ENCODE results near the gene PSMB3.
A peak's percentile ranks its signal among the peaks of the same experiment; 100 is the strongest.

The PSMB3 gene

DNA sequence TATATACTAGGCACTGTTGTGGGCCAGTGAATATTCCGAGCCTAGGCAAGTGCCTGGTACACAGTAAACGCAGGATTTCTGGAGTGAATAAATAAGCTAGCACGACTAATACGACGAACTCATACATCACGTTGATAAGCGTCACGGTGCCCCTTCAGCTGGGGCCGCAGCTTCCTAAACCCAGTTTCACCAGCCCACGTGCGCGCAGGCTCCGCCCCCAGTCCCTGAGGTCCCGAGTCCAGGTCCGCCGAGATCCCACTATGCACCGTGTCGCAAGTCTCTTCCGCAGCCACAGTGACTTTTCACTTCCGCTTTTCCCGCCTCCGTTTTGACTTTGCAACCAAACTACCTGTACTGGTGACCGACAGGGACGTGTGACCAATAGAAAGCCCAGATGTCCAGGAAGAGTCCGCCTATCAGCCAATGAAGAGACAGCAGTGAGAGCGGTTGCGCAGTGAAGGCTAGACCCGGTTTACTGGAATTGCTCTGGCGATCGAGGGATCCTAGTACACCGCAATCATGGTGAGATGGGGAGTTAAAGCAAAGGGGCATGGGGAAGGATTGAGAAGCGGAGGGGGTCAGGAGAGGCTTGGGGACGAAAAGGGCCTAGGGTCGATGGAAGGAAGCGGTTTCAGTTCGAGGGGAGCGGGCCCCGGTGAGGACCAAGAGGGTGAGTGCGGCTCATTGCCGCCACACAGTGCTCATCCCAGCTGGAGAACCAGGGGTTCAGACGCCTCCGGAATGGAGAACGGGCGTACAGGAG, at the start of gene PSMB3:
TSS of gene PSMB3 (plus strand) at position 434 of the 763 bp plus-strand sequence. CDS start at position 520, 86 bp downstream.
- DNase-seq: peak; percentile 58 to 100 (median 97)

DNA sequence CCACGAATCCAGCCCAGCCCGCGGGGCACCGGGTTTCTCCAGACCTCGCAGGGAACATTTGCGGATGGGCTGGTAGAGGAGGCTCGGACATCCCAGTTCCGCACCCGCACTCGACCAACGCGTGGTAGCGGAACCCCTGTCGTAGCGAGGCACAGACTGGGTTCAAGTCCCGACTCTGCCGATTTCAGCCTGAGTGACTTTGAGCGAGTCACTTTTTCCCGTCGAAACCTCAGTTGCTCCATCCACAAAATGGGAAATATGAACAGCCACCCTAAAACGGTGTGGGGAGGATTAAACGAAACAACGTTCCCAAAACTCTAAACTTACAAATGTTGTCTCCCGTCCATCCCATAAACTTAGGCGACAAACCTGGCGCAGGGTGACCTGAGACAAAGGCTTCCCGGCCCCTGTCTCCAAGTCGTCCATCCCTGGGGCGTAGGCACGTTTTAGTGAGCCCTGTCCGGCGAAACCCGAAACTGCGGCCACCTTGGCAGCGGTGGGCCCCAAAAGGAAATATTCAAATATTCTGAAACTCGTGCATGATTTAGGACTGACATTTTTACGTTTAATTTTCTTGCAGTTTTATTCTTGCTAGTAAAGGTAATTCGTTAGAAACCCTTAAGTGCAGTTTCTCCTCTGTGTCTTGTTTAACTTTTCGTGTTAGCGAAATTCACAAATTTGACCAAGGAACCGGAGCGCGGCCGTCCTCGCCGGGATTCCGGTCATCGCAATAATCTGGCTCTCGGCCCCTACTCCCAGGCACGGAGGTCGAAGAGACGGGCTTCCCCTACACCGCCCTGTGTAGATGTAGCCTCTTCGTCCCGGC, 49.4 kb upstream of the PSMB3 start:
- DNase-seq: peak in 5 of 56 donors; percentile 20 to 51 (median 36)

DNA sequence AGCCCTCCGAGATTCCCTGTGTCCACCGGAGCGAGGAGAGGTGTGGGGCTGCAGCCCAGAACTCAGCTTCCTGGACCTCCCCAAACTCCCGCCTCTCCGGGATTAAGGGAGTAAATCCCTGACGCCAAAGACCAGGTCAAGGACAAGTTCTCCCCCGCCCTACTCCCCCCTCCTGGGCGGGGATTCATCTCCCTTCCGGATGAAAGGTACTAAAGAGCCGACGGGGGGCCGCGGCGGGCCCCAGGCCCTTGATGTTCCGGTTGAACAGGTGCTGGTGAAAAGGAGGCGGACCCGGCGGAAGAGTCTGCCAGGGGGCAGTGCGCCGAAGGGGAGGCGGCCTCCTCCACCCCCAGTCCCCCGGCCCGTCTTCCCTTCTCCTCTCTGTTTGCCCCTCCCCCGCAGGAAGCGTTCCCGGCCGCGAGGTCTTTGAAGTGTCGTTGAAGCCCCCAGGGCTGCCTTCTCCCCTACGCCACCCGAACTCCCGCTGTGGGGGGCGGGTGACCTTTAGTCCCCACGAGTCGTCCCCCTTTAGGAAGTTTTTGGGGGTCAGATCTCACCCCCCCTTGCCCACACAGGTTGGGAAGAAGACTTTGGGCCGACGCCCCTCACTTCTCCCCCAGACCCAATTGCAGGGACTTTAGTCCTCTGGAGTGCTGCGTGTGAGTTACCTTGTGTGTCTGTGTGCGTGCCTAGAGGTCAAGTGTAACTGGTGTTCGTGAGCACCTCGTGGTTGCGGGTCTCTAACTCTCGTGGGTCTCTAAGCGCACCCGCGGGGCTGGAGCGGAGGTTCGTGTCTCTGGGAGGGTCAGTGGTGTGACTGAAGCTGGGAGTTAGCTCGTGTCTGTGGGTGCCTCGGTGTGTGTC, 48.6 kb upstream of the PSMB3 start:
- peak in 12 of 56 donors; percentile 12 to 46 (median 26) for DNase-seq

DNA sequence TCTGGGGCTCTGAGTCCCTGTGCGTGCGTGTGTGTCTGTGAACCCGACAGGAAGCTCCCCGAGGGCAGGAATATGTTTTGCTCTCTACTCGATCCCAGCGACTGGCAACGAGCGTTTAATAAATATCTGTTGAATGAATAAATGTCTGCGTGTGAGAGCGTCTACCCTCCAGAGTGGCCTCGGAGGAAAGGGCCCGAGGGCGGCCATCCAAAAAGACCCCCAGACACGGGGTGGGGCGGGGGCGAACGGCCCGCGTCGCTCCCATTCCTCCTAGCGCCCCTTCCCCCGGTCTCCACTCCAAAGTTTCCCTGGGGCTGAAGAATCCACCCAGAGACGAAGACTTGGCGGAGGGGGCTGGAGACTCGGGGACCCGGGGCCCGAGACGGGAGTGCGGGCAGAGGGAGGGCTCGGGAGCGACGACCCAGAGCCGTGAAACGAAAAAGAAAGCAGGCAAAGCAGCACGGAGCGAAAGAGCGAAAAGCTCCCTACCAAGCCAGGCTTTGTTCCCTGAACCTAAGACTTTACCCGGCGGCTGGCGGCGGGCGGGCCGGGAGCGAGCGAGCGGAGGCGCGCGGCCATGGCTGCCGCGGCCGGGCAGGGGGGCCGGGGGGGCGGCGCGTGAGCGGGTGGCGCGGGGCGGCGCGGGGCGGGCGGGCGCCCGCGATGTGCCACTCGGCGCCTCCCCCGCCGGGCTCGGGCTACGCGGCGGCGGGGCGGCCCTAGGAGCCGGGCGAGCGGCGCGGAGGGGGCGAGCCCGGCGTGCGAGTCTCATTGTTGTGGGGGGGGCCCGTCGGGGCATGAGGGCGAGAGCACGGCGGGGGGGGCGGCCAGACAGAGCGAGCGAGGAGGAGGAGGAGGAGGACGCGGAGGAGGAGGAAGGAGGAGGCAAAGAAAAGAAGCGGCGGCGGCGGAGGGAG, 47.7 kb upstream of the PSMB3 start, which contains the start of gene MLLT6:
TSS of gene MLLT6 (plus strand) at position 668 of the 917 bp plus-strand sequence. CDS start 360 bp downstream, outside the sequence.
- peak in 51 of 56 donors; percentile 31 to 87 (median 68) for DNase-seq

DNA sequence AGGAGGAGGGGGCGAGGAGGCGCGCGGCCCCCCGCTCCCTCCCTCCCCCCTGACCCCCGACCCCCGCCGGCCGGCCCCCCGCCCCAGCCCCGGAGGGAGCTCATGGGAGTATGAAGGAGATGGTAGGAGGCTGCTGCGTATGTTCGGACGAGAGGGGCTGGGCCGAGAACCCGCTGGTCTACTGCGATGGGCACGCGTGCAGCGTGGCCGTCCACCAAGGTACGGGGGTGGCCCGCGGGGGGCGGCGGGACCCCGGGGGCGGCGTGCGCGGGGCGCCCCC, 47.1 kb upstream of the PSMB3 start:
- peak in 3 of 56 donors; percentile 38 to 51 (median 44) for DNase-seq

DNA sequence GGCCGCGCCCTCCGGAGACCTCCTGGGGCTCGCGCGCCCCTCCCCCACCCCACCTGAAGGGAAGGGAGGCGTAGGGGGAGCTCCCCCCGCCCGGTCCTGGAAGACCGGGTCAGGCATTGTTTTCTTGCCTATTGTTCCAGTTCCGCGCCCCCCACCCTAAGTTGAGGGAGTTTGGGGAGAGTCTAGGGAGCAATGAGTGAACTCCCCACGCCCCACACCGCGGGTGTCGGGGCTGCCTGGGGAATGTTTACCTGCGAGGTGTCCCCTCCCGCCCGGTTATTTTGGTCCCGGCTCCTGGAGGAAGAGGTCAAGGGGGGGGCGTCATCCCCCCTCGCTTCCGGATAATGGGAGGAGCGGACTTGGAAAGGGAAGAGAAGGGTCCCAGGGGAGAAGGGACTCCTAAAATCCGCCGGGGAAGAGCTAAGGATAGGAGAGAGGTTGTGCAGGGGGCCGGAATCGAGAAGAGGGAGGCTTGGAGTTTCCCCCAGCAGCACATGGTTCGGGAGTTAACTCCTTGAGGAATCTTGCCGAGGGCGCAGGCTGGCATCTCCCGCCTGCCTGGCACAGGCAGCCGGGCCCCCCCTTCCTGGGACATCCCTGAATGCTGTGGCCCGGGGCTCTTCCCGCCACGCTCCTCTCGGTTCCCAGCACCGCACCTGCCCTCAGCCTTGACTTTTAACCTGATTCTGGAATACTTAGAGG, 46.6 kb upstream of the PSMB3 start:
- DNase-seq: peak in 17 of 56 donors; percentile 10 to 52 (median 32)

DNA sequence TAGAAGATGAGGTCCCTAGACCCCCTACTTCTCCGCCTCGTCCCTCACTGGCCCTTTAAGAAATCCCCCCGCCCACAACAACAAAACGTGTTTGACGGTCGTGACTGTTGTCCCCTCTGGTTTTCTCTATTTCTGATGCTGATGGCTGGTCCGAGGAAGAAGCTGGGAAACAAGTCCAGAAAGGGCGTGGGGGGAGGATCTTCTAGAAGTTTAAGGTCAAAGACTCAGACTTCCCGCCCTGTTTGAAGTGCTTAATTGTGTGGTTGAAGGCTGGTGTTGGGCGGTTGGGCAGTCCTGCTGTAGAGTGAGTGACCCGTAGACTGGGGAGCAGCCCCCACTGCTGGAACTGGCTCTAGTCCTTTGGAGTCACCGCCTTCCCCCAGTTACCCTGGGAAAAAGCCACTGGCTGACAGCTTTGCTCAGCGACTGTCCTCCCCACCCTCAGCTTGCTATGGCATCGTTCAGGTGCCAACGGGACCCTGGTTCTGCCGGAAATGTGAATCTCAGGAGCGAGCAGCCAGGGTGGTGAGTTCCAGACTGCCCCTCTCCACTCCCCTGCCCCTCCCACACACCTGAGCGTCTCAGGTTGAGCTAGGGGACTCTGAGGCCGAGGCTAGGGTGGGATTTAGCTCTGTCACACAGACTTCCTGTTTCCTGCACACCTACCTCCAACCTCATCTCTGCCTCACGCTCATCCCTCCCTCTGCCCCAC, 45.9 kb upstream of the PSMB3 start:
- DNase-seq: peak in 1 of 56 donors; percentile 33

DNA sequence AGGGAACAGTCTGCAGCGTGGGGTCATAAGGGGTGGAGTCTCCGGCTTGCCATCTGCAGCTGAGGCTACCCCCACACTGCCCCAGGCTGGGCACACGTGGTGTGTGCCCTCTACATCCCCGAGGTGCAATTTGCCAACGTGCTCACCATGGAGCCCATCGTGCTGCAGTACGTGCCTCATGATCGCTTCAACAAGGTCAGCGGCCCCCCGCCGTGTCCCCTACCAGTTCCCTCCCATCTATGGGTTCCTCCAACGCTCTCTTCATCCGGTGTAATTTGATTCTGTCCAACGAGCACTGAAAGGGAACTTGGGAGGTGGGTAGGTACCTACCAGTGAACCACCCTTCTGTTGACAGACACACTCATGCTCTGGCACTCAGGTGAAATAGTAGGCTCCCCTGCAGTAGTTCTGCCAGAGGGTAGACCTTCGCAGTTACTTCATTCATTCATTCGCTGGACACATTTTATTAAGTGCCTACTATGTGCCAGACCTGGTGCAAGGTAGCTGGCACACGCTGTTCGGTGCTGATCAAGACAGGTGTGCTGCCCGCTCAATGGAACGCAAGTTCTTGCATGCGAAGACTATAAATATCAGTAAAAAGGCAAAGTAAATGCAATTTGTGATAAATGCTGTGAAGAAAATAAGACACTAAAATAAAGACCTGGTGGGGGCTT, 44.7 kb upstream of the PSMB3 start:
- no peak for DNase-seq

DNA sequence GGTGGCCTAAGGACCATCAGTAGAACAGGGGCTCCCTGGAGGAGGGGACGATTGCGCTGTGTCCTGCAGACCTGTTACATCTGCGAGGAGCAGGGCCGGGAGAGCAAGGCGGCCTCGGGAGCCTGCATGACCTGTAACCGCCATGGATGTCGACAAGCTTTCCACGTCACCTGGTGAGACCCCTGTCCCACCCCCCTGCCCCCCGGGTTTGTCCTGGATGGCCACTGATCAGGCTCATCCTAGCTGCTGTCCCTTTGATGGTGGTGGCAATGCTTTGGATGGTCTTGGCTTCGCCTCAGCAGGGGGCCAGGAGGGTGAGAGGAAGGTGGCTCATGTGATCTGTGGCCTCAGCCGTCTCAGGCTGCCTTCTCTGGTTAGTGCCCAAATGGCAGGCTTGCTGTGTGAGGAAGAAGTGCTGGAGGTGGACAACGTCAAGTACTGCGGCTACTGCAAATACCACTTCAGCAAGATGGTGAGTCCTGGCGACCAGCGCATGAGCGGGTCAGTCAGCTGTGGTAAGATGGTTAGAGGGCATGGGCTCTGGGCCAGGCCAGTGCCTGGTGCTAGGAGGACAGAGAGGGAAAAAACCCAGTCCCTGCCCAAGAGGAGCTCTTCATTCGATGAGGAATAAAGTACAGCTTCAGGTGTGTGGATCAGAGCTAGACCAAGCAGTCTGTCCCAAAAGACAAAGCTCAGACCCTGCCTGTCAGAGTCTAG, 43.3 kb upstream of the PSMB3 start:
- no peak for DNase-seq

DNA sequence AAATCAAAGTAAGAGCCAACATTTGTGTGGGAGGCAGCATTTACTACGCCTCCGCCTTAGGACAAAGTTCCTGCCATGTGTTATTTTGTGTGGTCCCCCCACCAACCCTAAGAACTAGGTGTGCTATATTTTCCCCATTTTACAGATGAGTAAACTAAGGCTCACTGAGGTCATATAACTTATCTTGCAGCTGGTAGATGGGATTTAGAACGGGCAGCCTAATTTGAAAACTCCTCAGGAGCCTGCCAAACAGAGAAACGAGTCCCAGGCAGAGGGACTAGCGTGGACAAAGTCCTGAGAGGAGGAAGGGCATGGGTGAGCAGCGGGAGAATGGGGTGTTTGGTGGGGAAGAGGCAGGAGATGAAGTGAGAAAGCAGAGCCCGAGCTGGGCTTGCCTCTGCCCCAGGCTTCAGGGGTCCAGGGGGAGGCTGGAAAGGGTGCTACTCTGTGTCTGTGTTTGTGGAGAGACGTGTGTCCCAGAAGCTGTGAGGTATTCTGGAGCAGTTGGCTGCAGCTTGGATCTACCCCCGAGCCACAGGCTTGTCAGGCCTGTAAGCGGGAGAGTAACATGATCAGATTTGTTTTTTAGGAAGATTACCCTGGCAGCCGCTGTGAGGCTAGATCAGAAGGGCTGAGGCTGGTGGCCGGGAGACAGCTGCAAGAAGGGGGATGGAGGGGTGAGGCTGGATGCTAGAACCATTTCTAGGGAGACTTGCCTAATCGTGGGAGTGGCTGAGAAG, 42.5 kb upstream of the PSMB3 start:
- no peak for DNase-seq

DNA sequence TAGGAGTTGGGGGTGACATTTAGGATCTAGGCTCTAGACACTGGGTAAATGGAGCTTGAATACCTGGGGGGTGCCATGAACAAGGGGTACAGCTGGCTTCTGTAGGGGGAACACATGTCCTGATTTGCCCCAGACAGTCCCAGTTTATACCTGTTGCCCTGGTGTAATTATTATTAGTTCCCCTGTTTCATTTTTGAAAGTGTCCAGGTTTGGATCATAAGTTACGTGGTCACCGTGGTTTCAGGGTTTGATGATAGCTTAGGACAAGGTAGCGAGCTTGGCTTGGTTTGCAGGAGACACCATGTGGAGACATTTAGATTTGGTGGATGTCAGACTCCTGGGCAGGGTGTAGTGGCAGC, 42.0 kb upstream of the PSMB3 start:
- no peak for DNase-seq

DNA sequence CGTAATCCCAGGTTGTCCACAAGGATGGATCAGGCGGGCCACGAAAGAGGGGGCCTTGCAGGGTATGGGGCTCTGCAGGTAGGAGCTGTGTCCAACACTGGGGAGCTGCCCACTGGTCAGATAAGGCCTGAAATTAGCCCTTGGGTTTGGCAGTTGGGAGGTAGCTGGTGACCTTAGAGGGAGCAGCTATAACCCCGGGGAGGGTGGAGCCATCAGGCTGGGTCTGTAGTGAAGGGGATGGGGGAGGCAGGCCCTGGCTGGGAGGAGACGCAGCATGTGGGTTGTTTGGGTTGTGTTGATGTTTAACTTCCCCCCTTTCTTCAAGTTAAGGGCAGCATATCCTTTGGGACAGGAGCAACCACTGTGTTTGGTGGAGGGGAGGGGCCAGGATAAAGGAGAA, 41.6 kb upstream of the PSMB3 start:
- no peak for DNase-seq

DNA sequence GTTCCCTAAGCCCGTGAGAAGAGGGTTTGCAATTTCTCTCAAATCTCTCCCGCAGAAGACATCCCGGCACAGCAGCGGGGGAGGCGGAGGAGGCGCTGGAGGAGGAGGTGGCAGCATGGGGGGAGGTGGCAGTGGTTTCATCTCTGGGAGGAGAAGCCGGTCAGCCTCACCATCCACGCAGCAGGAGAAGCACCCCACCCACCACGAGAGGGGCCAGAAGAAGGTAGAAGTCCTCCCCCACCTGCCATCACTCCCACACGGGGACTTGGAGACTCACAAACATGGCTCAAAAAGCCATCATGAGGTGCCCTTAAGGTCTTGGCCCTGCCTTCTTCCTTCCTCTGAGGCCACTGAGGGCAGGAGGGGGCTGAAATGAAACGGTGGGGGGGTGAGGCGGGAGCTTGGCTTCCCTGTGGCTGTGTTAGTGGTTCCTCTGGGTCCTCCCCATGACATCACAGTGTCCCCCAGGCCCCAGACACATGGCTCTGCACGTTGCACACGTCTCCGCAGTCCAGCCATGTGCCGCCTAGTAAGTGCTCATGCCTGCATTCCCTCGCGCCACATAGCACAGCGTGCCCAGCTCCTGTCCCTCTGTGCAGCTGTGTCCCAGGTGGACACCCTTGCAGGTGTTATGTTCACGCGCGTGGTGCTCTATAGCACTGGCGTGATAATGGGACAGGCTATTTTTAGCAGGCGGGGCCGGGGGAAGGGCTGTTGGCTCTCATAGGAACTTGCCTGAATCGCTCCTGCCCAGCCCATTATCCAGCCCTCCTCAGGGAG, 40.6 kb upstream of the PSMB3 start:
- no peak for DNase-seq

DNA sequence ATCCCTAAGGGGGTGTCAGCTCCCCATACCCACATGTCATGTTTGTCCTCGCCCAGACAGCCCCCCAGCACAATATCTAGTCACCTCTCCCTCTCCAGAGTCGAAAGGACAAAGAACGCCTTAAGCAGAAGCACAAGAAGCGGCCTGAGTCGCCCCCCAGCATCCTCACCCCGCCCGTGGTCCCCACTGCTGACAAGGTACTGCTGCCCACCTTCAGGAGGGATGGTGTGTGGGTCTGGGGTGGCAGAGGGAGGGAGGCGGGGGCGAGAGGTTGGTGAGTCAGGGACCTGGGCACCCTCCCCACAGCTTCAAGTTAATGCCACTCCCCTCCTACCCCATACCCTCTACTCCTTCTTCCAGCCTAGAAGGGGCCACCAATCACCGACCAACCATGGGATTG, 39.9 kb upstream of the PSMB3 start:
- DNase-seq: no peak

DNA sequence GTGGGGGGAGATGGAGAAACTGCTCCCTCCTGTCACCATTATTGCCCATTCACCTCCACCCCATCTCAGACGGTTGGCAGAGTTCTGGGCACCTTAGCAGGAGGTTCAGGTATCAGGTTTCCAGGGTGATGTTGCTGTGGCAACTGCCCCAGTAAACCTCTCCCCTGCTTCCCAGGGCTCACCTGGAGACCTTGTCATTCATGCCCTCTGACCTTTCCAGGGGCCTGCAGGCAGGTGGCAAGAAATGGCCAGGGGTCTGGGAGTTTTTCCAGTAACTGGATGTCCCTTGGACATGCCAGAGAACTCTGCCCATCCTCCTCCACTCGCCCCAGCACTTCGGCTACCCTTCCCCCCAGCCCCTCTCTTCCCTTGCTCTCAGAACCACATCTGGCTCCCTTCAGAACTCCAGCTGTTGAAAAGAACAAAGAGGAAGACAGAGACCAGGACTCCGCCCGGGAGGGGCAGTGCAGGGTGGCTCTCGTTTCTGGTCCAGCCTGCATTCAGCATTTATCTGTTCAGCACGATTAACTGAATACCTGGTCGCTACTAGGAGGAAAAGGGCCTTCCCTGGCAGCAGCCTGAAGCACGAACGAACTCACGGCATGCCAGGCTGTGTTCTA, 39.0 kb upstream of the PSMB3 start:
- DNase-seq: no peak
